COLO829 (cell line): ENCODE data around the gene SOX18.
A peak's percentile ranks its signal among the peaks of the same experiment; 100 is the strongest.

Experiments used
- DNase-seq: peaks from one replicate; pipeline ENCODE4 v3.0.0; 2012; ENCODE audit warnings: low spot score

Gene SOX18

GRCh38 chr20:64051561-64052325, 2.3 kb upstream of the SOX18 start:
- no peak for DNase-seq

- DNase-seq = no peak
Observed at GRCh38 chr20:64051033-64051452, 1.6 kb upstream of the SOX18 start.

- no peak for DNase-seq
Observed at GRCh38 chr20:64050261-64051032, 1.0 kb upstream of the SOX18 start.

- no peak for DNase-seq
Observed at GRCh38 chr20:64049878-64050260, 430 bp upstream of the SOX18 start.

- DNase-seq = no peak
Observed at GRCh38 chr20:64048402-64049044, 916 bp downstream of the SOX18 start.

GRCh38 chr20:64047968-64048401, 1.5 kb downstream of the SOX18 start:
- no peak for DNase-seq

GRCh38 chr20:64047046-64047389, 2.4 kb downstream of the SOX18 start:
- DNase-seq = no peak

- no peak for DNase-seq
Observed at GRCh38 chr20:64045346-64046011, 4.0 kb downstream of the SOX18 start.

- peak; percentile 57 for DNase-seq
Observed at GRCh38 chr20:64044484-64045247, 4.8 kb downstream of the SOX18 start.

GRCh38 chr20:64043768-64044167, 5.7 kb downstream of the SOX18 start:
- no peak for DNase-seq

GRCh38 chr20:64042054-64042781, 7.2 kb downstream of the SOX18 start:
- DNase-seq = no peak

GRCh38 chr20:64041781-64042053, 7.7 kb downstream of the SOX18 start:
- no peak for DNase-seq

- no peak for DNase-seq
Observed at GRCh38 chr20:64041040-64041780, 8.2 kb downstream of the SOX18 start.

- DNase-seq = no peak
Observed at GRCh38 chr20:64040231-64041039, 9.0 kb downstream of the SOX18 start.

- DNase-seq = no peak
Observed at GRCh38 chr20:64039293-64040160, 9.9 kb downstream of the SOX18 start.

GRCh38 chr20:64038565-64039292, 10.7 kb downstream of the SOX18 start:
- peak; percentile 62 for DNase-seq

GRCh38 chr20:64038224-64038564, 11.2 kb downstream of the SOX18 start:
- no peak for DNase-seq
